CD4-positive, alpha-beta memory T cell (primary cell): ENCODE results near the gene METTL24. TPM values are rescaled to one million over a fixed set of nuclear protein-coding genes. Genes with fewer than 3 reads are reported as not detected.
"Not testable (repeated sequence)": the region's sequence is repeated elsewhere in the genome, so short reads cannot be mapped to it uniquely, and the experiment has no call there.

Source experiments
- CTCF ChIA-PET: fragments of 350-600 bp; sonication (Branson Sonifier 250); formaldehyde crosslinking; loops from one replicate; lab custom pipeline; 2021; ENCODE audit warnings: inconsistent platforms; ENCODE audit not compliant: partially characterized antibody; lab: Charles Lee
- POLR2A ChIA-PET: fragments of 350-600 bp; sonication (Branson Sonifier 250); formaldehyde crosslinking; loops from one replicate; lab custom pipeline; 2021; ENCODE audit not compliant: partially characterized antibody; lab: Charles Lee
- DNase-seq, 5 donors: peaks; one replicate each; pipeline versions ENCODE4 v3.0.0 to v3.0.0-alpha.2; 2020 to 2022; ENCODE audit warnings: mixed read lengths in 1 of 5
- H3K27ac ChIP-seq: one replicate; pipeline ENCODE4 v1.7.0; 2013; ENCODE audit warnings: low read depth, low read length
- H3K27me3 ChIP-seq: 2 replicates; pipeline ENCODE4 v1.7.0; 2013; ENCODE audit warnings: mild to moderate bottlenecking, low read length, moderate library complexity; ENCODE audit not compliant: insufficient read depth
- H3K36me3 ChIP-seq: 2 replicates; pipeline ENCODE4 v1.7.0; 2013; ENCODE audit warnings: mild to moderate bottlenecking, low read length, moderate library complexity; ENCODE audit not compliant: insufficient read depth
- H3K4me1 ChIP-seq: 2 replicates; pipeline ENCODE4 v1.7.0; 2013; ENCODE audit warnings: mild to moderate bottlenecking, low read length, moderate library complexity; ENCODE audit not compliant: insufficient read depth
- H3K4me3 ChIP-seq, 2 donors: one replicate each; pipeline ENCODE4 v1.7.0; 2013; ENCODE audit warnings: low read length in 2 of 2, mild to moderate bottlenecking in 1 of 2
- H3K9me3 ChIP-seq, 2 donors: one replicate each; pipeline ENCODE4 v1.7.0; 2013; ENCODE audit warnings: low read length in 2 of 2, control low read depth in 1 of 2; ENCODE audit not compliant: control insufficient read depth in 1 of 2
- H3K27ac Mint-ChIP-seq, 7 donors: one replicate each; pipeline ENCODE4 v1.8.0; 2020 to 2021; ENCODE audit warnings: mixed read lengths in 7 of 7, mild to moderate bottlenecking in 6 of 7, inconsistent platforms in 3 of 7, moderate library complexity in 3 of 7
- H3K27me3 Mint-ChIP-seq, 2 donors: one replicate each; pipeline ENCODE4 v1.8.0; 2020 to 2021; ENCODE audit warnings: mixed read lengths in 2 of 2
- H3K36me3 Mint-ChIP-seq, 2 donors: one replicate each; pipeline ENCODE4 v1.8.0; 2020 to 2021; ENCODE audit warnings: mixed read lengths in 2 of 2, inconsistent platforms in 1 of 2, mild to moderate bottlenecking in 1 of 2
- H3K4me1 Mint-ChIP-seq, 4 donors: one replicate each; pipeline ENCODE4 v1.8.0; 2020 to 2021; ENCODE audit warnings: mixed read lengths in 4 of 4, mild to moderate bottlenecking in 1 of 4
- H3K4me3 Mint-ChIP-seq, 8 donors: one replicate each; pipeline ENCODE4 v1.8.0; 2020 to 2021; ENCODE audit warnings: mixed read lengths in 8 of 8, mild to moderate bottlenecking in 7 of 8, moderate library complexity in 6 of 8, inconsistent platforms in 3 of 8
- H3K9me3 Mint-ChIP-seq, 8 donors: one replicate each; pipeline ENCODE4 v1.8.0; 2020 to 2021; ENCODE audit warnings: mixed read lengths in 8 of 8, mild to moderate bottlenecking in 5 of 8, inconsistent platforms in 3 of 8, moderate library complexity in 1 of 8
- intact Hi-C: fragments of 100-400 bp; cut with micrococcal nuclease; formaldehyde crosslinking; loops from one replicate; pipeline ENCODE4 v1.15.1; 2023
- polyA plus RNA-seq, 2 donors: library from polyadenylated mRNA; unstranded; fragments of 300-500 nt; fragmentation: Illumina TruSeq; gene quantifications; one replicate each; pipeline ENCODE4 v1.2.3, GENCODE V29; 2021
- total RNA-seq, 2 experiments: library from RNA; stranded (reverse); gene quantifications; one replicate each; pipeline ENCODE4 v1.2.3, GENCODE V29; 2021

Gene METTL24
- total and polyA plus RNA-seq, 4 experiments from 2014 or later: 0.29 to 0.69 (median 0.39) TPM; not detected in 1

GRCh38 chr6:110250058-110250457 is 108.1 kb downstream of the METTL24 start:
- intact Hi-C loops: no loop called here
- Mint-ChIP-seq H3K27me3 (peaks cover 2% of the 10 kb centered on the region in 2 donors), H3K36me3 (peaks cover 0 to 16% of the 10 kb centered on the region in 2 donors), H3K27ac (no peak overlapping the region), H3K9me3 (peaks cover 0 to 17% (median 8%) of the 10 kb centered on the region in 8 donors), H3K4me3 (no peak overlapping the region), H3K4me1 (no peaks in the 10 kb centered on the region)
- Histone ChIP-seq H3K27me3 (no peaks in the 10 kb centered on the region), H3K9me3 (no peaks in the 10 kb centered on the region), H3K36me3 (no peaks in the 10 kb centered on the region), H3K4me1 (no peaks in the 10 kb centered on the region), H3K27ac (no peak overlapping the region), H3K4me3 (no peak overlapping the region)
- POLR2A ChIA-PET: no interaction called here
- CTCF ChIA-PET: no interaction called here
- DNase-seq: no peak

DNA sequence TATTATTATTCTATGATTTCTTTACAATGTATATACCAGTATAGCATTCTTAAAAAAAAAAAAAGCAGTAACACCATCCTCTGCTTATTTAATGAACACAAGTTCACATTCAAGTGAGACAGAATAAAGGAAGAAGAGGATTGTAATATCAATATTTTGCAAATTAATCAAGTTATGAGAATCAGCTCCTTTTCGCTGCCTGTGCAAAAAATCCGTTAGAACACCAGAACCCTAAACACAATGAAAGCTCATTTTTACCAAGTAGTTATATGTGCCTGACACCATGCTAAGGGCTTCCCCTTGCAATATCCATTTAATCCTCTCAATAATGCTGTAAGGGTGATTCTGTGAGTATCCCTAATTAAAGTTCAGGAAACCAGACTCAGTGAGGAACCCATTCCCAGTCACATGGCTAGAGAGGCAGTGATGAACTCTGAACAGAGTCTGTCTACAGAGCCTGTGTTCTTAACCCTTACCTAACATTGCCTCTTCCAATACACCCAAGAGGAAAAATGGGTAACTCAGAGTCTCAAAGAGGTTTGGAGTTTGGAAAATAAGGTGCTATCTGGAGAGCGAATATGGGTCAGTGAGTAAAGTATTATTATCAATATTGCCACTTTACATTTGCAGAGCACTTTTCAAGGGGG is 111.1 kb downstream of the METTL24 start:
- H3K9me3 Mint-ChIP-seq: peaks cover 0 to 8% (median 7%) of the 10 kb centered on the region in 8 donors
- ChIA-PET CTCF (no interaction called here), POLR2A (no interaction called here)
- H3K4me1 Mint-ChIP-seq: no peaks in the 10 kb centered on the region
- peaks cover 0 to 16% of the 10 kb centered on the region in 2 donors for H3K36me3 Mint-ChIP-seq
- no peak overlapping the region for H3K4me3 Mint-ChIP-seq
- H3K27me3 Mint-ChIP-seq: peaks cover 0 to 1% of the 10 kb centered on the region in 2 donors
- Histone ChIP-seq H3K4me1 (no peaks in the 10 kb centered on the region), H3K9me3 (no peaks in the 10 kb centered on the region), H3K27ac (no peak overlapping the region), H3K27me3 (no peaks in the 10 kb centered on the region), H3K36me3 (no peaks in the 10 kb centered on the region), H3K4me3 (no peak overlapping the region)
- H3K27ac Mint-ChIP-seq: no peak overlapping the region
- DNase-seq: no peak
- intact Hi-C loops: no loop called here

DNA sequence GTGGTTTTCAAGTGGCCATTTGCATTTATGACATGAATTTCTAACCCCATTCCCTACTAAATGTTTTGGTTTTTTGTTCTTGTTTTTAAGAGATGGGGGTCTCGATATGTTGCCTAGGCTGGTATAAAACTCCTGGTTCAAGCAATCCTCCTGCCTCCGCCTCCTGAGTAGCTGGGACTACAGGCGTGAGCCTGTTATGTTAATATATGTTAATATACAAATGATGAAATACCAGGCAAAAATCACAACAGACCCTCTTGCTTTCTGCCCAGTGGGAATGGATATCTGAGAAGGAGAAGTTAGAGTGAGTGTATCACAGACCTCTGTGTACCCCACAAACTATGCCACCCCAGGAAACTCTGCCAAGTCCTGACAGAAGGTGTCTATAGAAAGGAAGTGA is 111.8 kb downstream of the METTL24 start:
- POLR2A ChIA-PET: no interaction called here
- Mint-ChIP-seq H3K36me3 (peaks cover 0 to 14% of the 10 kb centered on the region in 2 donors), H3K27me3 (no peaks in the 10 kb centered on the region), H3K9me3 (peaks cover 0 to 4% (median 1%) of the 10 kb centered on the region in 8 donors), H3K4me3 (no peak overlapping the region), H3K4me1 (no peaks in the 10 kb centered on the region), H3K27ac (no peak overlapping the region)
- CTCF ChIA-PET: interaction anchor here (0.9 kb wide), 1 partner anchor 8 kb away, joined by 3 read pairs; no protein-coding TSS in a partner anchor
- H3K9me3 ChIP-seq: no peaks in the 10 kb centered on the region
- intact Hi-C loops: no loop called here
- DNase-seq: no peak
- no peaks in the 10 kb centered on the region for H3K4me1 ChIP-seq
- no peak overlapping the region for H3K27ac ChIP-seq
- H3K27me3 ChIP-seq: no peaks in the 10 kb centered on the region
- no peaks in the 10 kb centered on the region for H3K36me3 ChIP-seq
- H3K4me3 ChIP-seq: no peak overlapping the region

DNA sequence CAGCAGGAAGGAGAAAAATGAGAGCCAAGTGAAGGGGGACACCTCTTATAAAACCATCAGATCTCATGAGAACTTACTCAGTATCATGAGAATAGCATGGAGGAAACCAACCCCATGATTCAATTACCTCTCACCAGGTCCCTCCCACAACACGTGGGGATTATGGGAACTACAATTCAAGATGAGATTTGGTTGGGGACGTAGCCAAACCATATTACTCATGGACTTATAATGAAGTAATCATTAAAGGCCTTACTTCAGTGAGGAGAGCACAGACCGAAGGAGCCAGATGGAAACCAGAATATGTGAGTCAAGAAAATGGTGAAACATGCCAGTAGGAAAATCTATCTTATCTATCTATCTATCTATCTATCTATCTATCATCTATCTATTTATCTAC is 113.5 kb downstream of the METTL24 start:
- H3K27ac ChIP-seq, H3K4me3 ChIP-seq, H3K9me3 ChIP-seq, intact Hi-C loops, H3K27me3 ChIP-seq, H3K36me3 ChIP-seq, DNase-seq, POLR2A ChIA-PET, H3K9me3 Mint-ChIP-seq, CTCF ChIA-PET, H3K27me3 Mint-ChIP-seq, H3K4me3 Mint-ChIP-seq, H3K4me1 Mint-ChIP-seq, H3K27ac Mint-ChIP-seq, H3K4me1 ChIP-seq: not testable (repeated sequence)
- peaks cover 0 to 11% of the 10 kb centered on the region in 2 donors for H3K36me3 Mint-ChIP-seq

DNA sequence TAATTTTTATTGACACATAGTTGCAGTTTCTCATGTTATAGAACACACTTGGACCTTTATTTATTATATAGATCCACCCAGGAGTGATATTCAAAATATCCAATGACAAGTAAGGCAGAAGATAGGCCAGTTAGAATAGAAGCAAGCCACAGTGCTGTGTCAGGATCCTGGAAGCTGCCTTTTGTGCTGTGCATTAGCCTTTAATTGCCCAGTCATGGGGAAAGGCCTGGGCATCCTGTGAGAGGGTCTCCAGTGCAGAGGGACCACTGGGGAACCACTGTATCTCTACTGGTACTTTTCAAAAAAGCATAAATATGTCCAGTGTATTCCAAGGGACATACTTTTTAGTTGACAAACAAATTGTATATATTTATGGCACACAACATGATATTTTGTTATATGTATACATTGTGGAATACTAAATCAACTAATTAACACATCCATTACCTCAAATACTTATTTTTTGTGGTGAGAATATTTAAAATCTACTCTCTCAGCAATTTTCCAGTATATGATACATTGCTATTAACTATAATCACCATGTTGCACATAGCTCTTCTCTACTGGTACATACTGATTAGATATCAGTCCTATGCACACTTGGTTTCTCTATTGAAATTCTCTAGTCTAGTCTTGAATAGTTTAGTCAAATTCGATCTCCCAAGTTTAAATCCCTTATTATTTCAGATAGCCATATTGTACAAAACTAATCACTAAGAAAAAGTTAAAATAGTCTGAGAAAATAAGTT is 118.4 kb downstream of the METTL24 start:
- H3K4me3 Mint-ChIP-seq: no peak overlapping the region
- H3K36me3 Mint-ChIP-seq: peaks cover 15 to 31% of the 10 kb centered on the region in 2 donors
- no peaks in the 10 kb centered on the region for H3K36me3 ChIP-seq
- intact Hi-C loops: no loop called here
- no peak overlapping the region for H3K4me3 ChIP-seq
- no peak overlapping the region for H3K27ac Mint-ChIP-seq
- no peaks in the 10 kb centered on the region for H3K9me3 ChIP-seq
- H3K27me3 Mint-ChIP-seq: no peaks in the 10 kb centered on the region
- H3K9me3 Mint-ChIP-seq: no peaks in the 10 kb centered on the region
- ChIA-PET POLR2A (no interaction called here), CTCF (no interaction called here)
- H3K27me3 ChIP-seq: no peaks in the 10 kb centered on the region
- no peaks in the 10 kb centered on the region for H3K4me1 ChIP-seq
- DNase-seq: no peak
- no peaks in the 10 kb centered on the region for H3K4me1 Mint-ChIP-seq
- H3K27ac ChIP-seq: no peak overlapping the region

- H3K9me3 ChIP-seq, H3K4me3 Mint-ChIP-seq, H3K36me3 ChIP-seq, H3K4me3 ChIP-seq, H3K27ac ChIP-seq, H3K27ac Mint-ChIP-seq, DNase-seq, H3K9me3 Mint-ChIP-seq, intact Hi-C loops, H3K27me3 Mint-ChIP-seq, H3K27me3 ChIP-seq, CTCF ChIA-PET, H3K4me1 ChIP-seq, POLR2A ChIA-PET: not testable (repeated sequence)
- Mint-ChIP-seq H3K36me3 (peaks cover 24 to 35% of the 10 kb centered on the region in 2 donors), H3K4me1 (peaks cover 7 to 12% (median 8%) of the 10 kb centered on the region in 4 donors)
Observed at GRCh38 chr6:110236007-110236406, 122.1 kb downstream of the METTL24 start.

DNA sequence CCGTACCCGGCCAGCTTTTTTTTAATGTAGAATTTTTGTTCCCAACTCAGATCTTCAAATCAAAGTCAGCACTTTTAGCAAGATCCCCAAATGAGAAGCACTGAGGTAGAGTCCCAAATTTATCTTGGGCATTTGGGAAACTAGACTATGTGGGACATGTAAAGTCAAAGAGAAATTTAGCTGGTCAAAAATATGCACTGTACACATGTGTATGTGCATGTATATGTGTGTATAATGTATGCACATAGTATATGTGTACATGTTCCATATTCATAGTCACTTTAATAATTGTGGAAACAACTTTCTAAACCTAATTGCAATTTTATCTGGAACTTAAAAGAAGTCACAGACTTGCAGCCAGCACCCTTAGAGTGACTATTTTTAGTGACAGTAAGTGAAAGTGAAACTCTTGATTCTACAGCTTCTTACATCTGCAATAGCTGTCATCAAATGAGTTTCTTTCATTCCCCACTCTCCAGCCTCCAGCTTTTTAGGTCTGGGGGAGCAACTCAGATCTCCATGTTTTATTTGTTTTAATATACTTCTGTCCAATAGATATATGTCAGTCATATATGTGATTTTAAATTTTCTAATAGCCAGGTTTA is 124.3 kb downstream of the METTL24 start:
- peaks cover 7% of the 10 kb centered on the region for H3K4me1 ChIP-seq
- no peaks in the 10 kb centered on the region for H3K27me3 Mint-ChIP-seq
- H3K4me3 ChIP-seq: no peak overlapping the region
- H3K4me3 Mint-ChIP-seq: peak overlapping the region in 1 of 8 donors; percentile 22
- no peak overlapping the region for H3K27ac ChIP-seq
- no peaks in the 10 kb centered on the region for H3K9me3 ChIP-seq
- DNase-seq: peak in 1 of 5 donors; percentile 4
- peaks cover 35 to 46% of the 10 kb centered on the region in 2 donors for H3K36me3 Mint-ChIP-seq
- intact Hi-C loops: no loop called here
- peaks cover 7 to 12% (median 8%) of the 10 kb centered on the region in 4 donors for H3K4me1 Mint-ChIP-seq
- no peaks in the 10 kb centered on the region for H3K9me3 Mint-ChIP-seq
- H3K27ac Mint-ChIP-seq: peak overlapping the region; percentile 3 to 68 (median 22)
- ChIA-PET POLR2A (no interaction called here), CTCF (no interaction called here)
- peaks cover 6% of the 10 kb centered on the region for H3K36me3 ChIP-seq
- no peaks in the 10 kb centered on the region for H3K27me3 ChIP-seq
